A549 (cell line): ENCODE data around the gene SLC46A1. TPM values are rescaled to one million over a fixed set of nuclear protein-coding genes. Genes with fewer than 3 reads are reported as not detected.

ENCODE experiments used
- ATAC-seq, 2 experiments: fragments of 200-7000 bp in 1 of 2; fragments of >200 bp in 1 of 2; cut with Nextera tagmentation in 1 of 2; cut with Tn5 transposase in 1 of 2; 3 replicates each; pipeline versions ENCODE4 v1.8.0 to v1.9.1; 2018 to 2020; ENCODE audit warnings: mild to moderate bottlenecking in 1 of 2, moderate library complexity in 1 of 2
- CTCF ChIA-PET: fragments of 300-600 bp; sonication (Branson Sonifier 250); formaldehyde crosslinking; extraction: SDS; loops from one replicate; lab custom pipeline; 2021; ENCODE audit warnings: antibody characterized with exemption, inconsistent platforms; lab: Yijun Ruan, JAX
- POLR2A ChIA-PET: fragments of 350-600 bp; formaldehyde crosslinking; extraction: SDS; loops from one replicate; lab custom pipeline; 2021; ENCODE audit warnings: antibody characterized with exemption, inconsistent platforms; lab: Yijun Ruan, JAX
- DNase-seq, 2 experiments: peaks; one replicate each; pipeline versions ENCODE4 v3.0.0 to v3.0.0-alpha.2; 2011 to 2016; ENCODE audit warnings: low read depth in 1 of 2, low spot score in 1 of 2
- FAIRE-seq: peaks from 2 replicates; lab custom pipeline; 2011; peaks lifted over from hg19 to GRCh38; lab: Jason Lieb, UNC
- H3K27ac ChIP-seq, 2 experiments: fragments of >200 bp; sonication (Bioruptor Twin); formaldehyde crosslinking; 3 replicates each; pipeline ENCODE4 v1.5.1; 2016 to 2017
- H3K4me1 ChIP-seq: fragments of >200 bp; sonication (Bioruptor Twin); formaldehyde crosslinking; 3 replicates; pipeline ENCODE4 v1.6.1; 2016
- H3K4me2 ChIP-seq: fragments of >200 bp; sonication (Bioruptor Twin); formaldehyde crosslinking; 3 replicates; pipeline ENCODE4 v1.6.1; 2016
- H3K4me3 ChIP-seq: fragments of >200 bp; sonication (Bioruptor Twin); formaldehyde crosslinking; 3 replicates; pipeline ENCODE4 v1.5.1; 2016
- H3K9me3 ChIP-seq: fragments of >200 bp; sonication (Bioruptor Twin); formaldehyde crosslinking; 3 replicates; pipeline ENCODE4 v1.6.1; 2016
- E2F6 ChIP-seq: IDR thresholded peaks from 2 replicates; pipeline ENCODE4 v1.6.1; 2012; ENCODE audit warnings: low read depth, borderline replicate concordance
- ELK1 ChIP-seq: fragments of 150-350 bp; IDR thresholded peaks from 2 replicates; pipeline ENCODE4 v1.6.1; 2014; ENCODE audit warnings: low read depth, mild to moderate bottlenecking, low read length
- FOSB ChIP-seq: fragments of 250-450 bp; sonication (Bioruptor Pico); IDR thresholded peaks from 2 replicates; pipeline ENCODE4 v1.5.0; 2020; ENCODE audit warnings: mild to moderate bottlenecking, moderate library complexity
- FOXS1 ChIP-seq: fragments of 250-450 bp; sonication (Bioruptor Pico); IDR thresholded peaks from 2 replicates; pipeline ENCODE4 v1.5.0; 2020; ENCODE audit warnings: mild to moderate bottlenecking, moderate library complexity
- HOXA7 ChIP-seq: fragments of 250-450 bp; sonication (Bioruptor Pico); IDR thresholded peaks from 2 replicates; pipeline ENCODE4 v1.5.0; 2020; ENCODE audit warnings: mild to moderate bottlenecking, moderate library complexity
- JUN ChIP-seq, 2 experiments: fragments of >200 bp; sonication (Bioruptor Twin); formaldehyde crosslinking; IDR thresholded peaks; 2 replicates in 1 of 2; 3 replicates in 1 of 2; pipeline ENCODE4 v1.6.1; 2016 to 2017
- JUNB ChIP-seq: fragments of >200 bp; sonication (Bioruptor Twin); formaldehyde crosslinking; IDR thresholded peaks from 2 replicates; pipeline ENCODE4 v1.6.1; 2016
- KDM5A ChIP-seq: fragments of 200-600 bp; sonication (generic); IDR thresholded peaks from 2 replicates; pipeline ENCODE4 v1.6.1; 2016; ENCODE audit warnings: antibody characterized with exemption, mild to moderate bottlenecking
- MAFK ChIP-seq: fragments of 450-650 bp; IDR thresholded peaks from 2 replicates; pipeline ENCODE4 v1.6.1; 2014; ENCODE audit not compliant: partially characterized antibody
- NFE2L2 ChIP-seq: fragments of 150-350 bp; conservative IDR thresholded peaks from 2 replicates; pipeline ENCODE4 v1.6.1; 2014; ENCODE audit warnings: low read length
- PBX3 ChIP-seq: IDR thresholded peaks from 2 replicates; pipeline ENCODE4 v1.6.1; 2012
- PHF8 ChIP-seq: fragments of 200-600 bp; sonication (generic); IDR thresholded peaks from 2 replicates; pipeline ENCODE4 v1.6.1; 2016; ENCODE audit warnings: low read depth, mild to moderate bottlenecking, antibody characterized with exemption, moderate library complexity, borderline replicate concordance
- RAD21 ChIP-seq, 2 experiments: fragments of >200 bp in 1 of 2; sonication (Bioruptor Twin) in 1 of 2; formaldehyde crosslinking in 1 of 2; IDR thresholded peaks in 1 of 2; conservative IDR thresholded peaks in 1 of 2; 2 replicates in 1 of 2; 3 replicates in 1 of 2; pipeline ENCODE4 v1.6.1; 2012 to 2018; ENCODE audit warnings: inconsistent platforms in 1 of 2
- RARB ChIP-seq: fragments of 250-450 bp; sonication (Bioruptor Pico); IDR thresholded peaks from 2 replicates; pipeline ENCODE4 v1.8.0; 2021; ENCODE audit warnings: mild to moderate bottlenecking, moderate library complexity
- REST ChIP-seq: fragments of 200-600 bp; sonication (generic); IDR thresholded peaks from 2 replicates; pipeline ENCODE4 v1.6.1; 2016; ENCODE audit warnings: antibody characterized with exemption, mild to moderate bottlenecking, moderate library complexity
- SMC3 ChIP-seq: fragments of >200 bp; sonication (Bioruptor Twin); formaldehyde crosslinking; IDR thresholded peaks from 3 replicates; pipeline ENCODE4 v1.6.1; 2018; ENCODE audit warnings: inconsistent platforms
- TFCP2L1 ChIP-seq: fragments of 250-450 bp; sonication (Bioruptor Pico); IDR thresholded peaks from 2 replicates; pipeline ENCODE4 v1.5.0; 2021; ENCODE audit warnings: mild to moderate bottlenecking
- USF2 ChIP-seq: fragments of 450-650 bp; IDR thresholded peaks from 2 replicates; pipeline ENCODE4 v1.6.1; 2014; ENCODE audit warnings: antibody characterized with exemption
- ZC3H11A ChIP-seq: fragments of 450-650 bp; IDR thresholded peaks from 2 replicates; pipeline ENCODE4 v1.6.1; 2014; ENCODE audit warnings: antibody characterized with exemption, mild to moderate bottlenecking
- ZFP36 ChIP-seq: fragments of 450-650 bp; IDR thresholded peaks from 2 replicates; pipeline ENCODE4 v1.6.1; 2014; ENCODE audit warnings: borderline replicate concordance; ENCODE audit not compliant: partially characterized antibody
- ZSCAN20 ChIP-seq: fragments of 250-450 bp; sonication (Bioruptor Pico); IDR thresholded peaks from 2 replicates; pipeline ENCODE4 v1.8.0; 2022; ENCODE audit warnings: mild to moderate bottlenecking, moderate library complexity
- WGBS: methylation state at CpG from one replicate; pipeline ENCODE4 v1.1.6; 2017; ENCODE audit errors: missing lambda C conversion rate; 5-methylcytosine and 5-hydroxymethylcytosine counted together
- polyA plus RNA-seq, 4 experiments: library from polyadenylated mRNA; depleted of rRNA in 3 of 4; stranded (reverse); fragments of >200 nt; fragmentation: RNase III in 1 of 4; extraction: RNeasy Plus Mini Kit Qiagen cat#74134 plus additional on column Dnase treatment in 1 of 4; gene quantifications; 2 replicates in 3 of 4; 3 replicates in 1 of 4; pipeline ENCODE4 v1.2.3, GENCODE V29; 2011 to 2017

SLC46A1 gene
- polyA plus RNA-seq, 2 of the 4 experiments (the other 2 are of a cell fraction): 12.8 to 23.7 TPM

GRCh38 chr17:28426081-28426519 is 20.1 kb upstream of the SLC46A1 start:
- FAIRE-seq: no peak
- Histone ChIP-seq H3K9me3 (no peaks in the 10 kb centered on the region), H3K4me1 (no peaks in the 10 kb centered on the region), H3K4me2 (no peak overlapping the region), H3K4me3 (no peak overlapping the region), H3K27ac (no peak overlapping the region)
- POLR2A ChIA-PET: no interaction called here
- peak; percentile 47 to 58 for DNase-seq
- CTCF ChIA-PET: interaction anchor here (0.8 to 1.6 kb wide), 4 partner anchors 9 to 18 kb away, joined by 3 to 5 read pairs (median 3); no protein-coding TSS in a partner anchor
- ATAC-seq: peak; percentile 89 to 99
- TF ChIP-seq RAD21 (conservative IDR thresholded peaks at IDR 0.05 in 1 of 2, IDR thresholded peaks at IDR 0.05 in 1 of 2): peak in 1 of 2 experiments; percentile 37; a peak in 2 of 5 replicates
- no peak for TF ChIP-seq FOXS1
- WGBS: 65% methylated on average over 9 of the region's 9 CpGs

- H3K4me2 ChIP-seq: no peak overlapping the region
- FAIRE-seq: no peak
- TF ChIP-seq ZFP36 (no peak), MAFK (no peak), USF2 (no peak), TFCP2L1 (CRISPR knock-in tag) (no peak), PBX3 (no peak), ZSCAN20 (CRISPR knock-in tag) (no peak), FOXS1 (no peak), JUNB (no peak), FOSB (CRISPR knock-in tag) (no peak), JUN (IDR thresholded peaks at IDR 0.05) (no peak), ELK1 (no peak), RARB (no peak), SMC3 (no peak), NFE2L2 (no peak), PHF8 (no peak), HOXA7 (CRISPR knock-in tag) (no peak), E2F6 (no peak), KDM5A (no peak), ZC3H11A (no peak), REST (no peak)
- 65% methylated on average over 13 of the region's 13 CpGs for WGBS
- ATAC-seq: no peak
- H3K4me1 ChIP-seq: no peaks in the 10 kb centered on the region
- H3K4me3 ChIP-seq: no peak overlapping the region
- DNase-seq: no peak
- H3K27ac ChIP-seq: no peak overlapping the region
- ChIA-PET POLR2A (no interaction called here), CTCF (interaction anchor here (0.6 to 1.6 kb wide), 3 partner anchors 8 to 128 kb away, joined by 3 to 8 read pairs (median 5); no protein-coding TSS in a partner anchor)
- no peaks in the 10 kb centered on the region for H3K9me3 ChIP-seq
Observed at GRCh38 chr17:28425206-28425605, 19.2 kb upstream of the SLC46A1 start.
